Omental fat pad (tissue), 4 donors: ENCODE data around the gene AFF3. TPM values are rescaled to one million over a fixed set of nuclear protein-coding genes. Genes with fewer than 3 reads are reported as not detected.

ENCODE experiments used
- ATAC-seq: fragments of 150-250 bp; one replicate; pipeline ENCODE4 v1.9.1; 2016; ENCODE audit warnings: mild to moderate bottlenecking, moderate library complexity; ENCODE audit not compliant: low FRiP score
- DNase-seq: peaks from one replicate; pipeline ENCODE4 v3.0.0-alpha.2; 2019; ENCODE audit warnings: low spot score
- total RNA-seq, 4 donors: library from RNA; depleted of rRNA; stranded (reverse); fragments of >200 nt; gene quantifications; one replicate each; pipeline ENCODE4 v1.1.0, GENCODE V29; 2016
- TF ChIP-seq, protein P1 (sequence below), 3 donors: fragments of 450-650 bp; IDR thresholded peaks; one replicate each; pipeline ENCODE4 v1.5.1; 2016 to 2017; ENCODE audit warnings: antibody characterized with exemption in 3 of 3, mild to moderate bottlenecking in 3 of 3, moderate library complexity in 2 of 3

The AFF3 gene
- total RNA-seq, 4 donors from 2014 or later, result 1.4 to 6.0 (median 2.7) TPM

DNA sequence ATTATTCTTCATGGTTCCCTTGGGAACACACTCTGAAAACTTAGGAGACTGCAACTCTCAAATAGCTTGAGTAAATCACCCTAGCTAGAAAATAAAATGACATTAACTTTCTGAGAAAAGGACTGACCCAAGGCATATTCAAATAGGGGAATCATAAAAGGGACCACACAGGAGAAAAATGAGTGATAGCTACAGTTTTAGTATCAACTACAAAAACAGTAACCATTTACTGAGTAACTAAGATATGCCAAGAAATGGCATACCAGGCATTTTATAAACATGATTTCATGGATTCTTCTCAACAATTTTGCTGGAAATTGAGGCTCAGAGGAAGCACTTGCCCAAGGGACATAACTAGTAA, 84.5 kb downstream of the AFF3 start:
- ATAC-seq (no peak), DNase-seq (no peak)
- TF ChIP-seq, protein P1, sequence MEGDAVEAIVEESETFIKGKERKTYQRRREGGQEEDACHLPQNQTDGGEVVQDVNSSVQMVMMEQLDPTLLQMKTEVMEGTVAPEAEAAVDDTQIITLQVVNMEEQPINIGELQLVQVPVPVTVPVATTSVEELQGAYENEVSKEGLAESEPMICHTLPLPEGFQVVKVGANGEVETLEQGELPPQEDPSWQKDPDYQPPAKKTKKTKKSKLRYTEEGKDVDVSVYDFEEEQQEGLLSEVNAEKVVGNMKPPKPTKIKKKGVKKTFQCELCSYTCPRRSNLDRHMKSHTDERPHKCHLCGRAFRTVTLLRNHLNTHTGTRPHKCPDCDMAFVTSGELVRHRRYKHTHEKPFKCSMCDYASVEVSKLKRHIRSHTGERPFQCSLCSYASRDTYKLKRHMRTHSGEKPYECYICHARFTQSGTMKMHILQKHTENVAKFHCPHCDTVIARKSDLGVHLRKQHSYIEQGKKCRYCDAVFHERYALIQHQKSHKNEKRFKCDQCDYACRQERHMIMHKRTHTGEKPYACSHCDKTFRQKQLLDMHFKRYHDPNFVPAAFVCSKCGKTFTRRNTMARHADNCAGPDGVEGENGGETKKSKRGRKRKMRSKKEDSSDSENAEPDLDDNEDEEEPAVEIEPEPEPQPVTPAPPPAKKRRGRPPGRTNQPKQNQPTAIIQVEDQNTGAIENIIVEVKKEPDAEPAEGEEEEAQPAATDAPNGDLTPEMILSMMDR (IDR thresholded peaks at IDR 0.05), result no peak

DNA sequence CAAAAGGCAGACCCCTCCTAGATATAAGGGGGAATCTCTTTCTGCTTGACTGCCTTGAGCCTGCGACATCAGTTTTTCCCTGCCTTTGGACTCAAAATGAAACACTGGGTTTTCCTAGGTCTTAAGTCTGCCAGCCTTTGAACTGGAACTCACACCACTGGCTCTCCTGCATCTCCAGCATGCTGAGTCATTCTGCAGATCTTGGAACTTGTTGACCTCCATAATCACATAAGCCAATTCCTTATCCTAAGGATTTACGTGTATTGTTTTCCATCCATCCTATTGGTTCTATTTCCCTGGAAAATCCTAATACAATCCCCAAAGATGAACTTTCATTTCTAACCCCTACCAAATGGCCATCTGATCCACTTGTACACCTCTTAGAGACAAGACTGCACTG, 88.0 kb downstream of the AFF3 start:
- no peak for DNase-seq
- ATAC-seq, result no peak
- TF ChIP-seq, protein P1 (IDR thresholded peaks at IDR 0.05), result no peak

DNA sequence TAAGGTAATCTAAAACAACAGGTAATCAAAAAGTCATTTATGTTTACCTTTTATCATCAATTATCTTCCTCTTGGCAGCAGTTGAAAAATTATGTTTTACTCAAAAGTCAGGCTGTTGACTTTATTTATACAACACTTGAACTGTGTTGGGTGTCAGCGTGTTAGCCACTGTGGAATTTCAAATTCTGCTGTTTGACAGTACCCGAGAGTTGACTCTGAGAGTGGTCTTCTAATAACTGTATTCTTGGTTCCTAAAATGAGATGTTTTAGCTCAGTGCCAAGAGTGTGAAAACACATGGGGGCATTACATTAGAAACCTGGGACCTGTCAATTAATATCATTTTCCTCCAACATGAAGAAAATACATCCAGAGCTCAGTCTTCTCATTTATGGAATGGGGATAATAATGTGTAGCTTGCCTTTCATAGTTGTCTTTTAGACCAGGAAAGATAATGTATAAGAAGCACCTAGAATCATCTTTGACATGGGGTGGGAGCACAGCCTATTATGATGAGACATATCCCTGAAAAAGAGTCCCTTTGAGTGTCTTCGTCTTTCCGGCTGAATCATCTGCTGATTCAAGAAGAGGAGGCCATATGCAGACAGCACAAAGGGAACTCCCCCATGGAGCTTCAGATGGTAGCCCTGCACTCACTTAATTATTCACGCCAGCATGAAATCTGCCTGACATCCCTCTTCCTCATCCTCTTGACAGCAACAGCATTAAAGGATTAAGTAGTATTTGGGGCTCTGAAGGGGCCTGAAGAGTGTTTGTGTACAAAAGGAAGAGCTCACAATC, 89.1 kb downstream of the AFF3 start:
- ATAC-seq (no peak), DNase-seq (no peak)
- TF ChIP-seq, protein P1 (IDR thresholded peaks at IDR 0.05), result no peak

DNA sequence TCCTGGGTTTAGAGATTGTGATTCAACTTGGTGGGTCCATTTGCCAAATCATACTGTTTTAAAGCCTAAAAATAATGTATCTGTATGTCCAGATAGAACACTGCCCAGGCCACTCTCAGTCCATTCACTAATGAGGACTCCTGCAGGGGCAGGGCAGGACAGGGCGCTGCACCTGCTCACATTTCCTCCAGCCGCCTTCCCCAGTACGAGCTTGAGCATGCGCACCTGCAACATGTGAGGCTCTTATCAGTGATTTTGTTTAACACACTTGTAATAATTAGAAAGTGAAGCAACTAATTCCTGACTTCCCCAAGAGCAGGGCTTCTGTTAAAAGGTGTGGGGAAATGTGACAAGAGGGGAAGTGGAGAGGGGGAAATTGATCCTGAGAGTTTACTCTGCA, 89.7 kb downstream of the AFF3 start:
- no peak for DNase-seq
- ATAC-seq, result no peak

DNA sequence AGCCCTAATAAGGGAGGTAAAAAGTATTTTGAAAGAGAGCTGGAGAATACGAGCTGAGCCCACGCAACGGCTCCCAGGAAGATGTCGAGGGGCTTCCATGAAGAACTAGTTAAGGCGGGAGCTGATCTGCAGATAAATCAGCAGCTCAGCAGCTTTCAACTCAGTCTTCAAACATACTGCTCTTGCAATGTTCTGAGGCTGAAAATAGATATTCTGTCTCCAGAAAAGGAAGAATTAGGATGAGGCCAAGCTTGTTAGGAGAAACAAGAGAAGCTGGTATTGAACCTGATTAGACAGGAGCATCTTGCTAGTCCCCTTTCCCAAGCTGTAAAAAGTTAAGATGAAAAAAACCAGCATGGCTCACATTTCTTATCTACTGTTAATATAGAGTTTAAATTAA, 91.1 kb downstream of the AFF3 start:
- TF ChIP-seq, protein P1 (IDR thresholded peaks at IDR 0.05), result no peak
- ATAC-seq, result no peak
- no peak for DNase-seq

More for the DNA sequence above, 89.7 kb downstream of the AFF3 start:
- TF ChIP-seq, protein P1 (IDR thresholded peaks at IDR 0.05), result no peak

DNA sequence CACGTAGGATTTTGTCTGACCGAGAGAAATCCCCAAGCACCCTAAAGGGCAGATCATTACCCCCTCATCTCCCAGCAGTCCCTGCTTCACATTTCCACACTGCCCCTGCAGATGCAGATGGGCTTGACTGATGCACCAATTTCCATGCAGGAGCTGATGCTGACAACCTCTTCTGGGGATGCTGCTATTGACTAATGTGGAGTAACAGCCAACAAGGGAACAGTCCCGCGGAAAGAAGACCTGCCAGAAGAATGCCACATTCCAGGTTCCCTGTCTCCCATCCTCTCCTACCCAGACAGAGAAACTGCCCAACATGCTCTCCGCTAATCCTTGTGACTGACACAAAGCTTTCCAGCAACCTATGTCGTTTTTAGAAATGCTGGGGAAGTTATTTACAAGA, 91.7 kb downstream of the AFF3 start:
- DNase-seq (no peak), ATAC-seq (no peak)
- TF ChIP-seq, protein P1 (IDR thresholded peaks at IDR 0.05), result no peak
